Suprapubic skin (tissue), 4 donors: Measurements from ENCODE around the gene CCDC85C. TPM values are rescaled to one million over a fixed set of nuclear protein-coding genes. Genes with fewer than 3 reads are reported as not detected.

Experiments
- DNase-seq, 2 donors: peaks; one replicate each; pipeline ENCODE4 v3.0.0-alpha.2; 2019; ENCODE audit warnings: low spot score in 2 of 2
- H3K27ac ChIP-seq: fragments of 200-600 bp; sonication (generic); one replicate; pipeline ENCODE4 v1.5.1; 2019
- H3K27me3 ChIP-seq: fragments of 200-600 bp; sonication (generic); one replicate; pipeline ENCODE4 v1.5.1; 2019
- H3K36me3 ChIP-seq: fragments of 200-600 bp; sonication (generic); one replicate; pipeline ENCODE4 v1.5.1; 2019
- H3K4me1 ChIP-seq: fragments of 200-600 bp; sonication (generic); one replicate; pipeline ENCODE4 v1.5.1; 2019
- H3K4me3 ChIP-seq: fragments of 200-600 bp; sonication (generic); one replicate; pipeline ENCODE4 v1.5.1; 2019; ENCODE audit warnings: mild to moderate bottlenecking
- H3K9me3 ChIP-seq: fragments of 200-600 bp; sonication (generic); one replicate; pipeline ENCODE4 v1.5.1; 2019
- CTCF ChIP-seq, 2 donors: fragments of 200-600 bp in 1 of 2; fragments of 450-650 bp in 1 of 2; sonication (generic) in 1 of 2; IDR thresholded peaks; one replicate each; pipeline ENCODE4 v1.5.1; 2016 to 2019; ENCODE audit warnings: antibody characterized with exemption in 2 of 2, mild to moderate bottlenecking in 1 of 2, moderate library complexity in 1 of 2
- EP300 ChIP-seq: sonication (generic); formaldehyde crosslinking; IDR thresholded peaks from one replicate; pipeline ENCODE4 v1.6.1; 2017; ENCODE audit warnings: antibody characterized with exemption
- POLR2A ChIP-seq, 2 donors: fragments of 450-650 bp; IDR thresholded peaks; one replicate each; pipeline ENCODE4 v1.6.1; 2017; ENCODE audit warnings: antibody characterized with exemption in 2 of 2, mild to moderate bottlenecking in 2 of 2, moderate library complexity in 2 of 2
- POLR2AphosphoS5 ChIP-seq, 3 donors: sonication (generic); formaldehyde crosslinking; IDR thresholded peaks; one replicate each; pipeline ENCODE4 v1.6.1; 2017; ENCODE audit warnings: antibody characterized with exemption in 3 of 3
- WGBS: methylation state at CpG from one replicate; pipeline ENCODE4 v1.1.5; 2018; 5-methylcytosine and 5-hydroxymethylcytosine counted together
- total RNA-seq, 4 donors: library from RNA; depleted of rRNA; stranded (reverse); fragments of >200 nt; gene quantifications; one replicate each; pipeline ENCODE4 v1.1.0, GENCODE V29; 2016

Gene CCDC85C
- total RNA-seq, 4 donors from 2014 or later = 18.8 to 53.2 (median 48.0) TPM

- Histone ChIP-seq H3K27ac (no peak overlapping the region), H3K4me1 (peaks cover 33% of the 10 kb centered on the region), H3K4me3 (no peak overlapping the region), H3K27me3 (no peaks in the 10 kb centered on the region), H3K9me3 (no peaks in the 10 kb centered on the region), H3K36me3 (no peaks in the 10 kb centered on the region)
- TF ChIP-seq CTCF (IDR thresholded peaks at IDR 0.05) = no peak
- no peak for TF ChIP-seq POLR2AphosphoS5 (IDR thresholded peaks at IDR 0.05)
- no peak for TF ChIP-seq POLR2A (IDR thresholded peaks at IDR 0.05)
- TF ChIP-seq EP300 = no peak
- 35% methylated on average over 7 of the region's 7 CpGs for WGBS
- no peak for DNase-seq
These were observed 11.6 kb upstream of the CCDC85C start for GRCh38 chr14:99615497-99616157.

GRCh38 chr14:99612738-99613330 is 8.8 kb upstream of the CCDC85C start:
- DNase-seq = no peak
- no peaks in the 10 kb centered on the region for H3K9me3 ChIP-seq
- TF ChIP-seq CTCF (IDR thresholded peaks at IDR 0.05) = no peak
- TF ChIP-seq POLR2A (IDR thresholded peaks at IDR 0.05) = no peak
- TF ChIP-seq EP300 = no peak
- TF ChIP-seq POLR2AphosphoS5 (IDR thresholded peaks at IDR 0.05) = no peak
- H3K36me3 ChIP-seq = no peaks in the 10 kb centered on the region
- peaks cover 26% of the 10 kb centered on the region for H3K4me1 ChIP-seq
- H3K4me3 ChIP-seq = no peak overlapping the region
- no peaks in the 10 kb centered on the region for H3K27me3 ChIP-seq
- peak overlapping the region; percentile 53 for H3K27ac ChIP-seq
- WGBS = 65% methylated on average over 8 of the region's 8 CpGs

GRCh38 chr14:99612071-99612737 is 8.2 kb upstream of the CCDC85C start:
- 53% methylated on average over 11 of the region's 11 CpGs for WGBS
- TF ChIP-seq CTCF (IDR thresholded peaks at IDR 0.05) (no peak), POLR2A (IDR thresholded peaks at IDR 0.05) (no peak), EP300 (no peak), POLR2AphosphoS5 (IDR thresholded peaks at IDR 0.05) (no peak)
- H3K9me3 ChIP-seq = no peaks in the 10 kb centered on the region
- H3K4me1 ChIP-seq = peaks cover 26% of the 10 kb centered on the region
- DNase-seq = no peak
- H3K4me3 ChIP-seq = no peak overlapping the region
- H3K27me3 ChIP-seq = no peaks in the 10 kb centered on the region
- H3K27ac ChIP-seq = peak overlapping the region; percentile 53
- H3K36me3 ChIP-seq = no peaks in the 10 kb centered on the region

- DNase-seq = no peak
- no peaks in the 10 kb centered on the region for H3K36me3 ChIP-seq
- peaks cover 26% of the 10 kb centered on the region for H3K4me1 ChIP-seq
- peak overlapping the region; percentile 16 for H3K27ac ChIP-seq
- TF ChIP-seq CTCF (IDR thresholded peaks at IDR 0.05) = no peak
- TF ChIP-seq POLR2A (IDR thresholded peaks at IDR 0.05) = no peak
- no peak for TF ChIP-seq EP300
- no peak for TF ChIP-seq POLR2AphosphoS5 (IDR thresholded peaks at IDR 0.05)
- no peaks in the 10 kb centered on the region for H3K9me3 ChIP-seq
- no peak overlapping the region for H3K4me3 ChIP-seq
- WGBS = 91% methylated on average over 4 of the region's 4 CpGs
- no peaks in the 10 kb centered on the region for H3K27me3 ChIP-seq
These were observed 7.6 kb upstream of the CCDC85C start for GRCh38 chr14:99611646-99612045.
